ENCODE data around the gene C16orf92.

DNA sequence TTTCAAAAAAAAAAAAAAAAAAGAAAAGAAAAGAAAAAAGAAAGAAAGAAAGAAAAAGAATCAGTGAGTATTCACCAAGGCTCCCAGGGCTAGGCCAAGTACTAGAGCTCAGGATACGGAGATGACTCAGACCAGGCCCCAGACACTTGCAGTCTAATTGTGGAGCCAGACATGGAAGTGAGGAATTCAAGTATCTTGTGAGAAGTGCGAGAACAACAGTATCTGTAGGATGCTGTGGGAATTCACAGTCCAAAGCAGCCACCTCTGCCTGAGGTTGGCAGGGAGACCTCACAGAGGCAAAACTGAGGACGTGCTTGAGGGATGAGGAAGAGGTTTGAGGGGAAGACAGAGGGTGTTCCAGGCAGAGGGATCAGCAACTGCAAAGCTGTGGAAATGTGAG, 28.5 kb downstream of the C16orf92 start:
- TF ChIP-seq POLR2A (IDR thresholded peaks at IDR 0.05; ENCODE audit: low read depth, low read length) (no peak), POLR2AphosphoS5 (IDR thresholded peaks at IDR 0.05; ENCODE audit: low read depth, low read length) (no peak)

Measured in GM12892 (cell line).